H9 (cell line): ENCODE measurements around the gene LRRC55. TPM values are rescaled to one million over a fixed set of nuclear protein-coding genes. Genes with fewer than 3 reads are reported as not detected.
A peak's percentile ranks its signal among the peaks of the same experiment; 100 is the strongest.

Source experiments
- DNase-seq: peaks from one replicate; pipeline ENCODE4 v3.0.0-alpha.2; 2017
- H2AFZ ChIP-seq: one replicate; pipeline ENCODE4 v1.6.1; 2013; ENCODE audit warnings: mild to moderate bottlenecking, low read length, control low read depth, moderate library complexity
- H2AK5ac ChIP-seq: 2 replicates; pipeline ENCODE4 v1.6.1; 2013; ENCODE audit warnings: low read length, control low read depth, mixed read lengths; ENCODE audit not compliant: insufficient read length
- H2BK120ac ChIP-seq: one replicate; pipeline ENCODE4 v1.6.1; 2013; ENCODE audit warnings: low read depth, mild to moderate bottlenecking, low read length, control low read depth, inconsistent platforms; ENCODE audit not compliant: poor library complexity, severe bottlenecking
- H2BK12ac ChIP-seq: 2 replicates; pipeline ENCODE4 v1.6.1; 2013; ENCODE audit warnings: low read length, control low read depth, mixed read lengths, low read depth; ENCODE audit not compliant: insufficient read length
- H2BK15ac ChIP-seq: 2 replicates; pipeline ENCODE4 v1.6.1; 2013; ENCODE audit warnings: low read depth, low read length, control low read depth
- H2BK20ac ChIP-seq: one replicate; pipeline ENCODE4 v1.6.1; 2013; ENCODE audit warnings: low read depth, mild to moderate bottlenecking, low read length, control low read depth, inconsistent platforms; ENCODE audit not compliant: poor library complexity, severe bottlenecking
- H2BK5ac ChIP-seq: 2 replicates; pipeline ENCODE4 v1.6.1; 2013; ENCODE audit warnings: low read length, control low read depth, mixed read lengths; ENCODE audit not compliant: insufficient read length
- H3K14ac ChIP-seq: 2 replicates; pipeline ENCODE4 v1.6.1; 2013; ENCODE audit warnings: low read length, control low read depth; ENCODE audit not compliant: insufficient read depth
- H3K18ac ChIP-seq: 2 replicates; pipeline ENCODE4 v1.6.1; 2013; ENCODE audit warnings: low read depth, mild to moderate bottlenecking, mixed read lengths, low read length, control low read depth; ENCODE audit not compliant: insufficient read length
- H3K23ac ChIP-seq: 2 replicates; pipeline ENCODE4 v1.6.1; 2013; ENCODE audit warnings: low read length, control low read depth, mixed read lengths, low read depth; ENCODE audit not compliant: insufficient read length
- H3K23me2 ChIP-seq: 2 replicates; pipeline ENCODE4 v1.6.1; 2013; ENCODE audit warnings: low read depth, mild to moderate bottlenecking, mixed read lengths, low read length, control low read depth; ENCODE audit not compliant: insufficient read length, poor library complexity, severe bottlenecking
- H3K27ac ChIP-seq: 2 replicates; pipeline ENCODE4 v1.5.1; 2013; ENCODE audit warnings: low read length, control low read depth, mixed read lengths, low read depth; ENCODE audit not compliant: insufficient read length
- H3K27me3 ChIP-seq: 2 replicates; pipeline ENCODE4 v1.6.1; 2013; ENCODE audit warnings: low read length, control low read depth, inconsistent platforms; ENCODE audit not compliant: insufficient read depth
- H3K4ac ChIP-seq: 2 replicates; pipeline ENCODE4 v1.6.1; 2013; ENCODE audit warnings: low read depth, mild to moderate bottlenecking, control low read depth, inconsistent platforms, low read length, moderate library complexity
- H3K4me1 ChIP-seq: 2 replicates; pipeline ENCODE4 v1.6.1; 2013; ENCODE audit warnings: low read length, control low read depth, inconsistent platforms; ENCODE audit not compliant: insufficient read depth
- H3K4me2 ChIP-seq: 2 replicates; pipeline ENCODE4 v1.6.1; 2013; ENCODE audit warnings: low read length, control low read depth, mixed read lengths; ENCODE audit not compliant: insufficient read length, insufficient read depth
- H3K56ac ChIP-seq: 2 replicates; pipeline ENCODE4 v1.6.1; 2013; ENCODE audit warnings: low read depth, mild to moderate bottlenecking, mixed read lengths, low read length, control low read depth; ENCODE audit not compliant: insufficient read length
- H3K79me1 ChIP-seq: 2 replicates; pipeline ENCODE4 v1.6.1; 2013; ENCODE audit warnings: low read depth, mild to moderate bottlenecking, moderate library complexity, low read length, control low read depth, inconsistent platforms; ENCODE audit not compliant: insufficient read depth, poor library complexity, severe bottlenecking
- H3K79me2 ChIP-seq: 2 replicates; pipeline ENCODE4 v1.6.1; 2013; ENCODE audit warnings: low read length, control low read depth, inconsistent platforms; ENCODE audit not compliant: insufficient read depth
- H3K9ac ChIP-seq: 2 replicates; pipeline ENCODE4 v1.6.1; 2013; ENCODE audit warnings: low read length, control low read depth, mixed read lengths; ENCODE audit not compliant: insufficient read length; ENCODE audit errors: extremely low read depth
- H3K9me3 ChIP-seq: one replicate; pipeline ENCODE4 v1.6.1; 2013; ENCODE audit warnings: low read depth, low read length, inconsistent platforms; ENCODE audit not compliant: control insufficient read depth
- H3T11ph ChIP-seq: one replicate; pipeline ENCODE4 v1.6.1; 2013; ENCODE audit warnings: mild to moderate bottlenecking, low read length, control low read depth, inconsistent platforms
- H4K20me1 ChIP-seq: one replicate; pipeline ENCODE4 v1.6.1; 2013; ENCODE audit not compliant: control insufficient read depth, insufficient read length, insufficient read depth
- H4K5ac ChIP-seq: 2 replicates; pipeline ENCODE4 v1.6.1; 2013; ENCODE audit warnings: low read depth, mild to moderate bottlenecking, mixed read lengths, low read length, control low read depth; ENCODE audit not compliant: insufficient read length
- H4K8ac ChIP-seq: replicated peaks from 2 replicates; pipeline ENCODE4 v1.6.1; 2013; ENCODE audit warnings: low read length, control low read depth, mixed read lengths, low read depth; ENCODE audit not compliant: insufficient read length
- H4K91ac ChIP-seq: 2 replicates; pipeline ENCODE4 v1.6.1; 2013; ENCODE audit warnings: low read depth, mild to moderate bottlenecking, moderate library complexity, mixed read lengths, low read length, control low read depth; ENCODE audit not compliant: insufficient read length
- H3K27ac Mint-ChIP-seq, 3 experiments: 2 replicates in 2 of 3; 3 replicates in 1 of 3; pipeline ENCODE4 v1.8.0; 2020 to 2021; ENCODE audit warnings: mixed read lengths in 3 of 3, mild to moderate bottlenecking in 1 of 3, moderate library complexity in 1 of 3
- H3K27me3 Mint-ChIP-seq: 2 replicates; pipeline ENCODE4 v1.8.0; 2021; ENCODE audit warnings: low read depth, mild to moderate bottlenecking, moderate library complexity, mixed read lengths
- H3K36me3 Mint-ChIP-seq, 3 experiments: 2 replicates in 2 of 3; 3 replicates in 1 of 3; pipeline ENCODE4 v1.8.0; 2020 to 2021; ENCODE audit warnings: low read depth in 3 of 3, mixed read lengths in 3 of 3; ENCODE audit not compliant: insufficient read depth in 1 of 3
- H3K4me1 Mint-ChIP-seq, 2 experiments: 2 replicates each; pipeline ENCODE4 v1.8.0; 2020; ENCODE audit warnings: mixed read lengths in 2 of 2
- H3K4me3 Mint-ChIP-seq, 2 experiments: 2 replicates in 1 of 2; 3 replicates in 1 of 2; pipeline ENCODE4 v1.8.0; 2020 to 2021; ENCODE audit warnings: mild to moderate bottlenecking in 2 of 2, mixed read lengths in 2 of 2, moderate library complexity in 1 of 2
- H3K9me3 Mint-ChIP-seq, 2 experiments: 2 replicates in 1 of 2; 3 replicates in 1 of 2; pipeline ENCODE4 v1.8.0; 2020; ENCODE audit warnings: mild to moderate bottlenecking in 2 of 2, mixed read lengths in 2 of 2, moderate library complexity in 1 of 2
- CTCF ChIP-seq: fragments of 200-600 bp; sonication (generic); conservative IDR thresholded peaks from 3 replicates; pipeline ENCODE4 v1.8.0; 2021; ENCODE audit warnings: antibody characterized with exemption, mild to moderate bottlenecking
- WGBS: extraction: QIAGEN DNeasy Blood & Tissue Kit; methylation state at CpG from one replicate; pipeline ENCODE4 v1.1.7; 2013; ENCODE audit warnings: missing lambda C conversion rate, low lambda C conversion rate, mixed read lengths; ENCODE audit not compliant: insufficient read length; ENCODE audit errors: extremely low coverage; 5-methylcytosine and 5-hydroxymethylcytosine counted together
- total RNA-seq: library from RNA; stranded (reverse); gene quantifications from 2 replicates; pipeline ENCODE4 v1.2.1, GENCODE V29; 2021

The LRRC55 gene
- total RNA-seq, 1 experiment from 2014 or later: 1.0 TPM

DNA sequence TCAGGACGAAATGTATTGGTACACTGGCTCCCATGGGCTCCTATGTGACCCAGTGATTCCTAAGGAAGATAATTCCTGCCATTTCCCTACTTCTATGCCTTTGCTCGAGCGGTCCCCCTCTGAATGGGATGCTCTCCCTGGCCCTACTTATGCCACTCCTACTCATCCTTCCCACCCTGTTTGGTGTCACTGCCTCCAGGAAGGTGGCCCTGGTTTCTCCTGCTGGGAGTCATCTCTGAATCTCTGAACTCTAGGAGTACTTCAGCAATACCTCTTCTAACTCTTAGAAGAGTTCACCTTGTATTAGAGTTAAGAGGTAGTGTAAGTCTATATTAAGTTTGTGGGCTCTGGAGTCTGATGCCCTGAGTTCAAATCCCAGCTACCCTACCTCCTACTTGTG is 35.5 kb upstream of the LRRC55 start:
- Histone ChIP-seq H3K27ac (no peak overlapping the region), H3K23me2 (no peaks in the 10 kb centered on the region), H4K5ac (no peak overlapping the region), H3K9ac (no peak overlapping the region), H3K9me3 (no peaks in the 10 kb centered on the region), H3K79me1 (no peaks in the 10 kb centered on the region), H3K4me1 (no peaks in the 10 kb centered on the region), H3K27me3 (no peaks in the 10 kb centered on the region), H3K14ac (no peak overlapping the region), H2BK20ac (no peak overlapping the region), H2BK12ac (no peak overlapping the region), H3K4me2 (no peak overlapping the region), H3T11ph (no peak overlapping the region), H3K79me2 (no peaks in the 10 kb centered on the region), H3K56ac (no peak overlapping the region), H3K4ac (no peak overlapping the region), H2AFZ (no peak overlapping the region), H4K91ac (no peak overlapping the region), H2BK15ac (no peak overlapping the region), H2AK5ac (no peak overlapping the region), H4K20me1 (no peaks in the 10 kb centered on the region), H2BK5ac (no peak overlapping the region), H4K8ac (no peak overlapping the region), H3K18ac (no peak overlapping the region), H3K23ac (no peak overlapping the region), H2BK120ac (no peak overlapping the region)
- H3K36me3 Mint-ChIP-seq: no peaks in the 10 kb centered on the region
- no peak overlapping the region for H3K4me3 Mint-ChIP-seq
- peaks cover 4% of the 10 kb centered on the region; the same call in 1 of the 2 replicates for H3K27me3 Mint-ChIP-seq
- H3K9me3 Mint-ChIP-seq: no peaks in the 10 kb centered on the region; a peak in 1 of 5 replicates
- TF ChIP-seq CTCF: no peak
- H3K4me1 Mint-ChIP-seq: peaks cover 0 to 3% of the 10 kb centered on the region in 2 experiments; a peak in 1 of 4 replicates
- no CpG with 5 or more reads among the region's 3 CpGs for WGBS
- no peak for DNase-seq
- peak overlapping the region in 1 of 3 experiments; percentile 19; a peak in 2 of 7 replicates for H3K27ac Mint-ChIP-seq
